Transverse colon (tissue), 3 donors: Measurements from ENCODE around the gene PIP5K1B.

ENCODE experiments used
- EP300 ChIP-seq: sonication (generic); formaldehyde crosslinking; IDR thresholded peaks from one replicate; pipeline ENCODE4 v1.6.1; 2017; ENCODE audit warnings: antibody characterized with exemption, low read depth
- TF ChIP-seq, protein P1 (sequence below), 5 experiments: fragments of 200-600 bp in 3 of 5; fragments of 450-650 bp in 2 of 5; sonication (generic) in 3 of 5; IDR thresholded peaks; 1 replicate in 2 of 5; 2 replicates in 3 of 5; pipeline ENCODE4 v1.5.1; 2016 to 2017; ENCODE audit warnings: antibody characterized with exemption in 5 of 5, inconsistent platforms in 3 of 5, mild to moderate bottlenecking in 2 of 5, moderate library complexity in 1 of 5

DNA sequence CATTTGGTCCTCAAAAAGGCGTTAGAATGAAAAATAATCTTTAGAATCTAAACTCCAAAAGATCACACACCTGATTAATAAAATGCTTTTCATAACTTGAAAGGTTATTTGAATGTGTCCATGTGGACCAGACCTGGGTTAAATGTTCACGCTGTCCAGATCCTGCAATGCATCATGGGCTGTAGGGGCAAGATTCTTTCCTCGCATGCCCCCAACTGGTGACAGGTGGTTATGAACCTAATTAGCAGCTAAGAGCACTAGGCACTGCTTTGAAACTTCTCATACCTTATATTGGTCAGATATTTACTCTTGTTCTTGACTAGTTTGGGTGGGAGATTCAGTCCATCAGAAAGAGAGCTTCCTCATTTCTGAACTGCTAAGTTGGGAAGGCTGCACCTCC, 19.3 kb upstream of the PIP5K1B start:
- TF ChIP-seq EP300: no peak
- TF ChIP-seq, protein P1, sequence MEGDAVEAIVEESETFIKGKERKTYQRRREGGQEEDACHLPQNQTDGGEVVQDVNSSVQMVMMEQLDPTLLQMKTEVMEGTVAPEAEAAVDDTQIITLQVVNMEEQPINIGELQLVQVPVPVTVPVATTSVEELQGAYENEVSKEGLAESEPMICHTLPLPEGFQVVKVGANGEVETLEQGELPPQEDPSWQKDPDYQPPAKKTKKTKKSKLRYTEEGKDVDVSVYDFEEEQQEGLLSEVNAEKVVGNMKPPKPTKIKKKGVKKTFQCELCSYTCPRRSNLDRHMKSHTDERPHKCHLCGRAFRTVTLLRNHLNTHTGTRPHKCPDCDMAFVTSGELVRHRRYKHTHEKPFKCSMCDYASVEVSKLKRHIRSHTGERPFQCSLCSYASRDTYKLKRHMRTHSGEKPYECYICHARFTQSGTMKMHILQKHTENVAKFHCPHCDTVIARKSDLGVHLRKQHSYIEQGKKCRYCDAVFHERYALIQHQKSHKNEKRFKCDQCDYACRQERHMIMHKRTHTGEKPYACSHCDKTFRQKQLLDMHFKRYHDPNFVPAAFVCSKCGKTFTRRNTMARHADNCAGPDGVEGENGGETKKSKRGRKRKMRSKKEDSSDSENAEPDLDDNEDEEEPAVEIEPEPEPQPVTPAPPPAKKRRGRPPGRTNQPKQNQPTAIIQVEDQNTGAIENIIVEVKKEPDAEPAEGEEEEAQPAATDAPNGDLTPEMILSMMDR (IDR thresholded peaks at IDR 0.05): peak; percentile 44 to 67 (median 49)
